SU-DHL-6 (cell line): ENCODE measurements around the gene GNL3.

Experiments
- H2AFZ ChIP-seq: fragments of 200-600 bp; sonication (generic); 2 replicates; pipeline ENCODE4 v1.6.1; 2014; ENCODE audit warnings: low read depth, mild to moderate bottlenecking, moderate library complexity, mixed read lengths, antibody characterized with exemption, low read length; ENCODE audit not compliant: severe bottlenecking
- H3F3A ChIP-seq: fragments of 200-600 bp; shearing (Covaris generic); 2 replicates; pipeline ENCODE4 v1.6.0; 2016; ENCODE audit warnings: antibody characterized with exemption, mild to moderate bottlenecking; ENCODE audit not compliant: insufficient read depth
- H3K27ac ChIP-seq: fragments of 200-600 bp; sonication (generic); 2 replicates; pipeline ENCODE4 v1.5.1; 2016; ENCODE audit warnings: low read depth, mild to moderate bottlenecking, low read length, moderate library complexity, mixed read lengths
- H3K27me3 ChIP-seq: fragments of 200-600 bp; sonication (generic), shearing (Covaris generic); 2 replicates; pipeline ENCODE4 v1.6.0; 2014; ENCODE audit warnings: mild to moderate bottlenecking, low read length
- H3K36me3 ChIP-seq: fragments of 200-600 bp; sonication (generic); 2 replicates; pipeline ENCODE4 v1.6.1; 2014; ENCODE audit warnings: mild to moderate bottlenecking, low read length, mixed read lengths
- H3K4me2 ChIP-seq: fragments of 300-600, 200-600 bp; shearing (Covaris generic), sonication (generic); 2 replicates; pipeline ENCODE4 v1.6.0; 2014; ENCODE audit warnings: low read length, low read depth, mild to moderate bottlenecking; ENCODE audit not compliant: poor library complexity, severe bottlenecking
- H3K4me3 ChIP-seq: fragments of 200-600 bp; sonication (generic); 2 replicates; pipeline ENCODE4 v1.5.1; 2014; ENCODE audit warnings: antibody characterized with exemption, low read length, mild to moderate bottlenecking, mixed read lengths; ENCODE audit not compliant: insufficient read depth, poor library complexity, severe bottlenecking
- H3K79me2 ChIP-seq: fragments of 200-600 bp; sonication (generic); 2 replicates; pipeline ENCODE4 v1.6.1; 2014; ENCODE audit warnings: mild to moderate bottlenecking, low read length, moderate library complexity; ENCODE audit not compliant: insufficient read depth
- H3K9ac ChIP-seq: fragments of 200-600 bp; sonication (generic); 2 replicates; pipeline ENCODE4 v1.7.0; 2014; ENCODE audit warnings: mild to moderate bottlenecking, low read length
- H3K9me2 ChIP-seq: fragments of 200-600 bp; sonication (generic); replicated peaks from 2 replicates; pipeline ENCODE4 v1.6.1; 2014; ENCODE audit warnings: low read length; ENCODE audit not compliant: insufficient read depth
- H3K9me3 ChIP-seq: fragments of 200-600 bp; sonication (generic); 2 replicates; pipeline ENCODE4 v1.6.1; 2014; ENCODE audit warnings: low read length, mixed read lengths; ENCODE audit not compliant: insufficient read depth
- H4K20me1 ChIP-seq: fragments of 200-600 bp; sonication (generic); 2 replicates; pipeline ENCODE4 v1.6.1; 2014; ENCODE audit warnings: low read depth, mild to moderate bottlenecking, antibody characterized with exemption, low read length, moderate library complexity, mixed read lengths
- EZH2phosphoT487 ChIP-seq: fragments of 200-600 bp; sonication (generic), shearing (Covaris generic); conservative IDR thresholded peaks from 2 replicates; pipeline ENCODE4 v1.6.1; 2018; ENCODE audit warnings: mild to moderate bottlenecking, antibody characterized with exemption, low read length, moderate library complexity, mixed read lengths
- TF ChIP-seq, protein P1 (sequence below): fragments of 200-600 bp; sonication (generic); IDR thresholded peaks from one replicate; pipeline ENCODE4 v1.5.1; 2017; ENCODE audit warnings: antibody characterized with exemption, mild to moderate bottlenecking, low read length, moderate library complexity; ENCODE audit not compliant: insufficient read depth, poor library complexity, severe bottlenecking

Gene GNL3

DNA sequence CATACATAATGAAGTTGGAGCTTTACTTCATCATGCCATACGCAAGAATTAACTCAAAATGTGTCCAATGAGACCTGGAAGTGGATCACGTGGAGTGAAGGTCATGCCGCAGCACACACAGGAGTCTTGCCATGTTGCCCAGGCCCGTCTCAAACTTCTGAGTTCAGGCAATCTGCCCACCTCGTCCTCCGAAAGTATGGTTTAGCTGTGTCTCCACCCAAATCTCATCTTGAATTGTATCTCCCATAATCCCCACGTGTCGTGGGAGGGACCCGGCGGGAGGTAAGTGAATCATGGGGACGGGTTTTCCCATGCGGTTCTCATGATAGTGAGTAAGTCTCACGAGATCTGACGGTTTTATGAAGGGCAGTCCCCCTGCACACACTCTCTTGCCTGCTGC is 45.8 kb downstream of the GNL3 start:
- no peak overlapping the region for H3K4me2 ChIP-seq
- no peaks in the 10 kb centered on the region for H3K79me2 ChIP-seq
- no peaks in the 10 kb centered on the region for H3K9me2 ChIP-seq
- TF ChIP-seq, protein P1, sequence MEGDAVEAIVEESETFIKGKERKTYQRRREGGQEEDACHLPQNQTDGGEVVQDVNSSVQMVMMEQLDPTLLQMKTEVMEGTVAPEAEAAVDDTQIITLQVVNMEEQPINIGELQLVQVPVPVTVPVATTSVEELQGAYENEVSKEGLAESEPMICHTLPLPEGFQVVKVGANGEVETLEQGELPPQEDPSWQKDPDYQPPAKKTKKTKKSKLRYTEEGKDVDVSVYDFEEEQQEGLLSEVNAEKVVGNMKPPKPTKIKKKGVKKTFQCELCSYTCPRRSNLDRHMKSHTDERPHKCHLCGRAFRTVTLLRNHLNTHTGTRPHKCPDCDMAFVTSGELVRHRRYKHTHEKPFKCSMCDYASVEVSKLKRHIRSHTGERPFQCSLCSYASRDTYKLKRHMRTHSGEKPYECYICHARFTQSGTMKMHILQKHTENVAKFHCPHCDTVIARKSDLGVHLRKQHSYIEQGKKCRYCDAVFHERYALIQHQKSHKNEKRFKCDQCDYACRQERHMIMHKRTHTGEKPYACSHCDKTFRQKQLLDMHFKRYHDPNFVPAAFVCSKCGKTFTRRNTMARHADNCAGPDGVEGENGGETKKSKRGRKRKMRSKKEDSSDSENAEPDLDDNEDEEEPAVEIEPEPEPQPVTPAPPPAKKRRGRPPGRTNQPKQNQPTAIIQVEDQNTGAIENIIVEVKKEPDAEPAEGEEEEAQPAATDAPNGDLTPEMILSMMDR = no peak
- no peak for TF ChIP-seq EZH2phosphoT487
- H2AFZ ChIP-seq = no peak overlapping the region
- no peak overlapping the region for H3K4me3 ChIP-seq
- H3K9ac ChIP-seq = no peak overlapping the region
- H4K20me1 ChIP-seq = no peaks in the 10 kb centered on the region
- no peaks in the 10 kb centered on the region for H3F3A ChIP-seq
- peaks cover 17% of the 10 kb centered on the region; the same call in 1 of the 2 replicates for H3K36me3 ChIP-seq
- H3K27ac ChIP-seq = no peak overlapping the region
- no peaks in the 10 kb centered on the region for H3K27me3 ChIP-seq
- peaks cover 5% of the 10 kb centered on the region; the same call in 1 of the 2 replicates for H3K9me3 ChIP-seq

DNA sequence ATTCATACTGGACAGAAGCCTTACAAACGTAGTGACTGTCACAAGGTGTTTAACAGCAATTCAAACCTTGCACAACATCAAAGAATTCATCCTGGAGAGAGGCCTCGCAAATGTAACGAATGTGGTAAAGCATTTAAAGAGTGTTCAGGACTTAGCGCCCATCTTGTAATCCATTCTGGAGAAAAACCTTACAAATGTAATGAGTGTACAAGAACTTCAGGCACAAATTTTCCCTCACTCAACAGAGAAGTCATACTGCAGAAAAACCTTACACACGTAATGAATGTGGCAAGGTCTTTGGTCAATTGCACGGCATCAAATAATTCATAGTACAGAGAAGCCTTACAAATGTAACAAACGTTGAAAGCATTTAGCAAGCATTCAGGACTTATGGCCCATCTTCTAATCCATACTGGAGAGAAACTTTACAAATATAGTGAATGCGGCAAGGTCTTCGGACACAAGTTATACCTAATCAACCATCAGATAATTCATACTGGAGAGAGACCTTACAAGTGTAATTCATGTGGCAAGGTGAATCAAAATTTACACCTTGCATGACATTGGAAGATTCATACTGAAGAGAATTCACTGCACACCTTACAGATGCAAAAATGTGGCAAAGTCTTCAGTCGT is 47.5 kb downstream of the GNL3 start:
- Histone ChIP-seq H4K20me1 (no peaks in the 10 kb centered on the region), H3K9me3 (peaks cover 5% of the 10 kb centered on the region; the same call in 1 of the 2 replicates)

DNA sequence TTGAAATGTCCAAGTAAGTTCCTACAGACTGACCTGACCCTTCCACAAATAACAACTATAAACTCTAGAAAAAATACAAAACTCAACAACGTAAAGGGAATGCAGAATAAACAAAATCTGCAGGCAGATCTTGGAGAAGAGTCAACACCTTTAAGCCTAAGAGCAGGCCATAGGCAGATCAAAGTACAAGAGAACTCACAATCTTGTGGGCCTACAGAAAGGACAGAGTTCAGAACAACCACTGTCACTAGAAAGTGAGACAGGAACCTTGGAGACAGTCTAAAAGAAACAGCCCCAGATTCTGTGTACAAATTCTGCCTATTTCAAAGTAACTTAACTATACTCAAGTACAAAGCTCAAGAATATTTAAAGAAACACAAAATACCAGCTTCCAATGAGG is 53.9 kb downstream of the GNL3 start:
- Histone ChIP-seq H3K9me3 (no peaks in the 10 kb centered on the region), H3F3A (no peaks in the 10 kb centered on the region), H3K9me2 (no peaks in the 10 kb centered on the region), H2AFZ (no peak overlapping the region), H3K27me3 (no peaks in the 10 kb centered on the region), H3K79me2 (no peaks in the 10 kb centered on the region), H3K4me2 (no peak overlapping the region), H3K36me3 (0 out of 2 replicates have a peak, but pooled peaks cover 11% of the 10 kb centered on the region), H3K9ac (no peak overlapping the region), H3K4me3 (no peak overlapping the region), H4K20me1 (no peaks in the 10 kb centered on the region), H3K27ac (no peak overlapping the region)
- TF ChIP-seq EZH2phosphoT487 = no peak
- TF ChIP-seq, protein P1 = no peak

More for the DNA sequence above, 47.5 kb downstream of the GNL3 start:
- H3K79me2 ChIP-seq = no peaks in the 10 kb centered on the region
- H3K4me3 ChIP-seq = no peak overlapping the region
- no peak overlapping the region for H3K9ac ChIP-seq
- H3K36me3 ChIP-seq = peaks cover 17% of the 10 kb centered on the region; the same call in 1 of the 2 replicates
- H3F3A ChIP-seq = no peaks in the 10 kb centered on the region
- H3K27ac ChIP-seq = no peak overlapping the region
- H2AFZ ChIP-seq = no peak overlapping the region
- no peaks in the 10 kb centered on the region for H3K27me3 ChIP-seq
- H3K4me2 ChIP-seq = no peak overlapping the region
- no peak for TF ChIP-seq EZH2phosphoT487
- no peaks in the 10 kb centered on the region for H3K9me2 ChIP-seq

DNA sequence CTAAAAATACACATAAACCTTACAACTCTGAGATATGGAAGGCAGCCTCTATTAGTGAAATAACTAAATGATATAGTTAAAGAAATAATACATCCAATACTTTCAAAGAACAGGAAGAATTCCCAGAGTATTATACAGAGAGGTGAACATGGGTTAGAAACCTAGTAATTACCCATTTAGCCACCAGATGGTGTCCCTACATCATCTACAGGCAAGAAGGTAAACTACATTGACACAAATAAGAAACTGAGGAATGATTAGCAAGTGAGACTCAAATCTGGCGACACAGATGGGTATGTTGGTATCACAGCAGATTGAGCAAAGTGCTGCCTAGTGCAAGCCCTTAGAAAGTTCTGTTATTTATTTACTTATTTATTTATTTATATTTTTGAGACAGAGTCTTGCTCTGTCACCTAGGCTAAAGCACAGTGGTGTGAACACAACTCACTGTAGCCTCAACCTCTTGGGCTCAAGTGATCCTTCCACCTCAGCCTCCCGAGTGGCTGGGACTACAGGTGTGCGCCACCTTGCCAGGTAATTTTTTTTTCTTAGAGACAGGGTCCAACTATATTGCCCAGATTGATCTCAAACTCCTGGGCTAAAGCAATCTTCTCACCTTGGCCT is 56.7 kb downstream of the GNL3 start:
- Histone ChIP-seq H3K36me3 (no peaks in the 10 kb centered on the region), H3K9me3 (no peaks in the 10 kb centered on the region)

More for the DNA sequence above, 56.7 kb downstream of the GNL3 start:
- H4K20me1 ChIP-seq = no peaks in the 10 kb centered on the region
- no peaks in the 10 kb centered on the region for H3K79me2 ChIP-seq
- TF ChIP-seq, protein P1 = peak; percentile 59
- TF ChIP-seq EZH2phosphoT487 = no peak
- H3K9me2 ChIP-seq = no peaks in the 10 kb centered on the region
- H3K27ac ChIP-seq = no peak overlapping the region
- H3F3A ChIP-seq = no peaks in the 10 kb centered on the region
- no peak overlapping the region for H3K4me3 ChIP-seq
- no peaks in the 10 kb centered on the region for H3K27me3 ChIP-seq
- H3K9ac ChIP-seq = no peak overlapping the region
- no peak overlapping the region for H3K4me2 ChIP-seq
- no peak overlapping the region for H2AFZ ChIP-seq
